Epidermal melanocyte (primary cell): ENCODE results near the gene ZNF213.

Experiments
- DNase-seq: peaks from one replicate; pipeline ENCODE4 v3.0.0; 2011; ENCODE audit warnings: low spot score; ENCODE audit not compliant: insufficient read length

ZNF213 gene

GRCh38 chr16:3190949-3191353 lies 56.1 kb downstream of the ZNF213 start:
- no peak for DNase-seq
